Activated B cell treated with CpG ODN at 0.5 μM for 24 hours (primary cell): ENCODE data around the gene MYH9. TPM values are rescaled to one million over a fixed set of nuclear protein-coding genes. Genes with fewer than 3 reads are reported as not detected.
A peak's percentile ranks its signal among the peaks of the same experiment; 100 is the strongest.

Experiments used
- ATAC-seq: fragments of 200-7000 bp; cut with Tn5 transposase; one replicate; pipeline ENCODE4 v1.10.0; 2021; ENCODE audit warnings: low read depth, mild to moderate bottlenecking, moderate library complexity
- CTCF ChIA-PET: fragments of 350-600 bp; sonication (Branson Sonifier 250); formaldehyde crosslinking; loops from one replicate; lab custom pipeline; 2021; ENCODE audit warnings: antibody characterized with exemption; lab: Charles Lee
- POLR2A ChIA-PET: fragments of 350-600 bp; sonication (Branson Sonifier 250); formaldehyde crosslinking; loops from one replicate; lab custom pipeline; 2021; ENCODE audit warnings: antibody characterized with exemption; lab: Charles Lee
- DNase-seq: peaks from one replicate; pipeline ENCODE4 v3.0.0; 2022
- H3K27ac Mint-ChIP-seq: one replicate; pipeline ENCODE4 v1.8.0; 2020; ENCODE audit warnings: mixed read lengths
- H3K27me3 Mint-ChIP-seq: one replicate; pipeline ENCODE4 v1.8.0; 2021; ENCODE audit warnings: mixed read lengths
- H3K36me3 Mint-ChIP-seq: one replicate; pipeline ENCODE4 v1.8.0; 2021; ENCODE audit warnings: low read depth, mixed read lengths
- H3K4me1 Mint-ChIP-seq: one replicate; pipeline ENCODE4 v1.8.0; 2021; ENCODE audit warnings: mixed read lengths
- H3K4me3 Mint-ChIP-seq: one replicate; pipeline ENCODE4 v1.8.0; 2020; ENCODE audit warnings: mild to moderate bottlenecking, mixed read lengths
- H3K9me3 Mint-ChIP-seq: one replicate; pipeline ENCODE4 v1.8.0; 2020; ENCODE audit warnings: mixed read lengths
- CTCF ChIP-seq: fragments of 200-600 bp; IDR thresholded peaks from one replicate; pipeline ENCODE4 v1.8.0; 2022; ENCODE audit warnings: antibody characterized with exemption, mild to moderate bottlenecking
- intact Hi-C: fragments of 100-400 bp; cut with micrococcal nuclease; formaldehyde crosslinking; loops from one replicate; pipeline ENCODE4 v1.15.1; 2024
- total RNA-seq: library from RNA; stranded (reverse); gene quantifications from 2 replicates; pipeline ENCODE4 v1.2.3, GENCODE V29; 2022

MYH9 gene
- total RNA-seq, 1 donor from 2014 or later: 714 TPM

- peaks cover 93% of the 10 kb centered on the region for H3K36me3 Mint-ChIP-seq
- intact Hi-C loops: loop anchor here (1.0 to 2.0 kb wide), 3 partner anchors 30 to 142 kb away; no protein-coding TSS in a partner anchor
- POLR2A ChIA-PET: interaction anchor here (0.5 to 3.9 kb wide), 28 partner anchors 9 to 977 kb away, joined by 3 to 72 read pairs (median 5); partner anchors contain the start of genes MYH9 and TXN2
- H3K9me3 Mint-ChIP-seq: no peaks in the 10 kb centered on the region
- TF ChIP-seq CTCF: no peak
- H3K27me3 Mint-ChIP-seq: no peaks in the 10 kb centered on the region
- H3K4me1 Mint-ChIP-seq: peaks cover 68% of the 10 kb centered on the region
- H3K4me3 Mint-ChIP-seq: peak overlapping the region; percentile 76
- DNase-seq: peak; percentile 67
- peak overlapping the region; percentile 99 for H3K27ac Mint-ChIP-seq
- CTCF ChIA-PET: interaction anchor here (0.6 to 4.1 kb wide), 11 partner anchors 11 to 182 kb away, joined by 3 to 30 read pairs (median 4); no protein-coding TSS in a partner anchor
- ATAC-seq: peak; percentile 68
Measured at GRCh38 chr22:36328635-36329253, 59.0 kb downstream of the MYH9 start.

- ChIA-PET POLR2A (interaction anchor here (0.5 to 3.9 kb wide), 24 partner anchors 9 to 976 kb away, joined by 3 to 72 read pairs (median 6); partner anchors contain the start of genes MYH9 and TXN2), CTCF (interaction anchor here (0.6 to 4.1 kb wide), 10 partner anchors 11 to 183 kb away, joined by 3 to 30 read pairs (median 4); no protein-coding TSS in a partner anchor)
- ATAC-seq (no peak), DNase-seq (no peak)
- no peaks in the 10 kb centered on the region for H3K27me3 Mint-ChIP-seq
- intact Hi-C loops: loop anchor here (1.0 to 2.0 kb wide), 3 partner anchors 31 to 142 kb away; no protein-coding TSS in a partner anchor
- peaks cover 61% of the 10 kb centered on the region for H3K4me1 Mint-ChIP-seq
- no peaks in the 10 kb centered on the region for H3K9me3 Mint-ChIP-seq
- peak overlapping the region; percentile 99 for H3K27ac Mint-ChIP-seq
- peaks cover 93% of the 10 kb centered on the region for H3K36me3 Mint-ChIP-seq
- no peak for TF ChIP-seq CTCF
- H3K4me3 Mint-ChIP-seq: peak overlapping the region; percentile 76
Measured at GRCh38 chr22:36327922-36328551, 59.7 kb downstream of the MYH9 start.

- CTCF ChIA-PET: interaction anchor here (2.9 to 4.1 kb wide), 2 partner anchors 24 to 144 kb away, joined by 16 to 30 read pairs; no protein-coding TSS in a partner anchor
- Mint-ChIP-seq H3K27ac (peak overlapping the region; percentile 99), H3K4me3 (no peak overlapping the region), H3K36me3 (peaks cover 93% of the 10 kb centered on the region), H3K27me3 (no peaks in the 10 kb centered on the region), H3K9me3 (no peaks in the 10 kb centered on the region), H3K4me1 (peaks cover 45% of the 10 kb centered on the region)
- ATAC-seq (no peak), DNase-seq (no peak)
- POLR2A ChIA-PET: interaction anchor here (0.5 to 3.9 kb wide), 6 partner anchors 25 to 130 kb away, joined by 3 to 72 read pairs (median 4); partner anchors contain the start of gene MYH9
- TF ChIP-seq CTCF: no peak
- intact Hi-C loops: no loop called here
Measured at GRCh38 chr22:36326178-36327161, 61.3 kb downstream of the MYH9 start.

- no peak for TF ChIP-seq CTCF
- H3K36me3 Mint-ChIP-seq: peaks cover 92% of the 10 kb centered on the region
- peaks cover 34% of the 10 kb centered on the region for H3K4me1 Mint-ChIP-seq
- H3K9me3 Mint-ChIP-seq: no peaks in the 10 kb centered on the region
- intact Hi-C loops: no loop called here
- H3K4me3 Mint-ChIP-seq: no peak overlapping the region
- ATAC-seq: no peak
- ChIA-PET CTCF (no interaction called here), POLR2A (interaction anchor here (0.5 to 0.8 kb wide), 3 partner anchors 50 to 131 kb away, joined by 3 to 5 read pairs (median 4); no protein-coding TSS in a partner anchor)
- peak overlapping the region; percentile 35 for H3K27ac Mint-ChIP-seq
- no peak for DNase-seq
- H3K27me3 Mint-ChIP-seq: no peaks in the 10 kb centered on the region
Measured at GRCh38 chr22:36325154-36326031, 62.4 kb downstream of the MYH9 start.
